WTC11 (cell line): Measurements from ENCODE around the gene CLEC3B. TPM values are rescaled to one million over a fixed set of nuclear protein-coding genes. Genes with fewer than 3 reads are reported as not detected.

Experiments used
- ATAC-seq: fragments of 200-7000 bp; cut with Tn5 transposase; 2 replicates; pipeline ENCODE4 v1.10.0; 2021; ENCODE audit warnings: mild to moderate bottlenecking, moderate library complexity
- CTCF ChIA-PET: fragments of 300-600 bp; sonication (Branson Sonifier 250); formaldehyde crosslinking; loops from one replicate; lab custom pipeline; 2021; ENCODE audit warnings: antibody characterized with exemption; lab: Charles Lee
- POLR2A ChIA-PET: fragments of 350-600 bp; sonication (Branson Sonifier 250); formaldehyde crosslinking; loops from one replicate; lab custom pipeline; 2021; ENCODE audit warnings: antibody characterized with exemption; lab: Charles Lee
- DNase-seq: peaks from one replicate; pipeline ENCODE4 v3.0.0; 2021; ENCODE audit warnings: low spot score
- H3K27ac Mint-ChIP-seq: 2 replicates; pipeline ENCODE4 v1.8.0; 2021; ENCODE audit warnings: mixed read lengths
- H3K27me3 Mint-ChIP-seq: 2 replicates; pipeline ENCODE4 v1.8.0; 2021; ENCODE audit warnings: low read depth, mild to moderate bottlenecking, moderate library complexity, mixed read lengths
- H3K36me3 Mint-ChIP-seq: 2 replicates; pipeline ENCODE4 v1.8.0; 2021; ENCODE audit warnings: mixed read lengths
- H3K4me1 Mint-ChIP-seq: 2 replicates; pipeline ENCODE4 v1.8.0; 2022; ENCODE audit warnings: mixed read lengths
- H3K4me3 Mint-ChIP-seq: 2 replicates; pipeline ENCODE4 v1.8.0; 2021; ENCODE audit warnings: mild to moderate bottlenecking, moderate library complexity, mixed read lengths
- H3K9me3 Mint-ChIP-seq: 2 replicates; pipeline ENCODE4 v1.8.0; 2021; ENCODE audit warnings: mixed read lengths
- ATF1 ChIP-seq: sonication (generic); formaldehyde crosslinking; IDR thresholded peaks from 2 replicates; pipeline ENCODE4 v1.8.1; 2023; ENCODE audit warnings: mild to moderate bottlenecking, moderate library complexity, missing genetic modification reagents
- EMX1 ChIP-seq: fragments of 250-450 bp; sonication (Bioruptor Pico); IDR thresholded peaks from 2 replicates; pipeline ENCODE4 v1.8.0; 2021; ENCODE audit warnings: mild to moderate bottlenecking
- FOXP1 ChIP-seq: sonication (generic); formaldehyde crosslinking; IDR thresholded peaks from 2 replicates; pipeline ENCODE4 v1.8.0; 2022; ENCODE audit warnings: missing genetic modification reagents, mild to moderate bottlenecking, moderate library complexity, borderline replicate concordance
- GRHL2 ChIP-seq: fragments of 250-450 bp; sonication (Bioruptor Pico); IDR thresholded peaks from 2 replicates; pipeline ENCODE4 v1.8.0; 2022; ENCODE audit warnings: mild to moderate bottlenecking, moderate library complexity; ENCODE audit not compliant: insufficient replicate concordance, severe bottlenecking
- MXD4 ChIP-seq: fragments of 250-450 bp; sonication (Bioruptor Pico); IDR thresholded peaks from 2 replicates; pipeline ENCODE4 v1.8.0; 2021; ENCODE audit warnings: mild to moderate bottlenecking, moderate library complexity, borderline replicate concordance
- NFYB ChIP-seq: sonication (generic); formaldehyde crosslinking; conservative IDR thresholded peaks from 2 replicates; pipeline ENCODE4 v1.8.0; 2022; ENCODE audit warnings: low read depth, missing genetic modification reagents
- OVOL2 ChIP-seq: fragments of 250-450 bp; sonication (Bioruptor Pico); IDR thresholded peaks from 2 replicates; pipeline ENCODE4 v1.9.0; 2021; ENCODE audit warnings: mild to moderate bottlenecking, borderline replicate concordance
- SOX15 ChIP-seq: fragments of 250-450 bp; sonication (Bioruptor Pico); IDR thresholded peaks from 2 replicates; pipeline ENCODE4 v1.9.0; 2021; ENCODE audit warnings: mild to moderate bottlenecking
- ZNF121 ChIP-seq: sonication (generic); formaldehyde crosslinking; IDR thresholded peaks from 2 replicates; pipeline ENCODE4 v1.8.0; 2023; ENCODE audit warnings: missing genetic modification reagents
- total RNA-seq: library from RNA; stranded (reverse); gene quantifications from 3 replicates; pipeline ENCODE4 v1.2.3, GENCODE V29; 2021
- TF ChIP-seq, protein P1 (sequence below): sonication (generic); formaldehyde crosslinking; IDR thresholded peaks from 2 replicates; pipeline ENCODE4 v1.8.1; 2022; ENCODE audit warnings: low read depth, mild to moderate bottlenecking, moderate library complexity, missing genetic modification reagents, borderline replicate concordance
- TF ChIP-seq, protein P2 (sequence below): fragments of 250-450 bp; sonication (Bioruptor Pico); IDR thresholded peaks from 2 replicates; pipeline ENCODE4 v1.9.0; 2021; ENCODE audit warnings: mild to moderate bottlenecking
- TF ChIP-seq, protein P3 (sequence below): fragments of 250-450 bp; sonication (Bioruptor Pico); IDR thresholded peaks from 2 replicates; pipeline ENCODE4 v2.1.2; 2022; ENCODE audit warnings: mild to moderate bottlenecking, moderate library complexity
- TF ChIP-seq, protein P4 (sequence below): sonication (generic); formaldehyde crosslinking; IDR thresholded peaks from 2 replicates; pipeline ENCODE4 v1.8.0; 2023; ENCODE audit warnings: missing genetic modification reagents
- TF ChIP-seq, protein P5 (sequence below): fragments of 250-450 bp; sonication (Bioruptor Pico); IDR thresholded peaks from 2 replicates; pipeline ENCODE4 v1.8.0; 2021; ENCODE audit warnings: mild to moderate bottlenecking
- TF ChIP-seq, protein P6 (sequence below): sonication (generic); formaldehyde crosslinking; IDR thresholded peaks from 2 replicates; pipeline ENCODE4 v1.8.1; 2022; ENCODE audit warnings: mild to moderate bottlenecking, missing genetic modification reagents, moderate library complexity, borderline replicate concordance
- TF ChIP-seq, protein P7 (sequence below): sonication (generic); formaldehyde crosslinking; IDR thresholded peaks from 2 replicates; pipeline ENCODE4 v1.8.1; 2022; ENCODE audit warnings: low read depth, missing genetic modification reagents, borderline replicate concordance
- TF ChIP-seq, protein P8 (sequence below): sonication (generic); formaldehyde crosslinking; IDR thresholded peaks from 2 replicates; pipeline ENCODE4 v1.8.1; 2023; ENCODE audit warnings: mild to moderate bottlenecking, missing genetic modification reagents
- TF ChIP-seq, protein P9 (sequence below): sonication (generic); formaldehyde crosslinking; IDR thresholded peaks from 2 replicates; pipeline ENCODE4 v1.8.1; 2022; ENCODE audit warnings: mild to moderate bottlenecking, moderate library complexity, missing genetic modification reagents
- TF ChIP-seq, protein P10 (sequence below): sonication (generic); formaldehyde crosslinking; IDR thresholded peaks from 2 replicates; pipeline ENCODE4 v1.8.0; 2022; ENCODE audit warnings: mild to moderate bottlenecking, missing genetic modification reagents

CLEC3B gene
- total RNA-seq, 1 experiment from 2014 or later: 0.81 TPM

DNA sequence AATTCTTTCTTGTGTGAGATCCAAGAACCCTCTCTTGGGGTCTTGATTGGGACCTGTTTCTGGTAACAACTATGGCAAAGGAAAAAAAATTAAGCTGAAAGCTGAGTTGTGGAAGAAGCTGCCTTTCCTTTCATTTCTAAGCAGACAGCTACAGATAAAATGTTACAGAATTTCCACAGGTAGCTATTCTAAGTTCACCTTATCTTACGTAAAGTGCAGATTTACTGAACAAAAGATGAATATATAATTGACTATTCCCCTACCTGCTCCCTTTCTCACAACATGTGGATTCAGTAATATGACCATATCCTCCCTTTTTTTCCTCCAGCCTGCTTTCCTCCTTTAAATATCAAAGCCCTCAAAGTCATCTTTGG is 36.6 kb downstream of the CLEC3B start:
- Mint-ChIP-seq H3K36me3 (no peaks in the 10 kb centered on the region), H3K27me3 (peaks cover 67% of the 10 kb centered on the region), H3K4me1 (peaks cover 18% of the 10 kb centered on the region), H3K4me3 (no peak overlapping the region), H3K27ac (no peak overlapping the region), H3K9me3 (no peaks in the 10 kb centered on the region)
- POLR2A ChIA-PET: no interaction called here
- no peak for TF ChIP-seq ZNF121
- CTCF ChIA-PET: interaction anchor here (1.3 kb wide), 1 partner anchor 148 kb away, joined by 7 read pairs; no protein-coding TSS in a partner anchor
- DNase-seq (no peak), ATAC-seq (no peak)

DNA sequence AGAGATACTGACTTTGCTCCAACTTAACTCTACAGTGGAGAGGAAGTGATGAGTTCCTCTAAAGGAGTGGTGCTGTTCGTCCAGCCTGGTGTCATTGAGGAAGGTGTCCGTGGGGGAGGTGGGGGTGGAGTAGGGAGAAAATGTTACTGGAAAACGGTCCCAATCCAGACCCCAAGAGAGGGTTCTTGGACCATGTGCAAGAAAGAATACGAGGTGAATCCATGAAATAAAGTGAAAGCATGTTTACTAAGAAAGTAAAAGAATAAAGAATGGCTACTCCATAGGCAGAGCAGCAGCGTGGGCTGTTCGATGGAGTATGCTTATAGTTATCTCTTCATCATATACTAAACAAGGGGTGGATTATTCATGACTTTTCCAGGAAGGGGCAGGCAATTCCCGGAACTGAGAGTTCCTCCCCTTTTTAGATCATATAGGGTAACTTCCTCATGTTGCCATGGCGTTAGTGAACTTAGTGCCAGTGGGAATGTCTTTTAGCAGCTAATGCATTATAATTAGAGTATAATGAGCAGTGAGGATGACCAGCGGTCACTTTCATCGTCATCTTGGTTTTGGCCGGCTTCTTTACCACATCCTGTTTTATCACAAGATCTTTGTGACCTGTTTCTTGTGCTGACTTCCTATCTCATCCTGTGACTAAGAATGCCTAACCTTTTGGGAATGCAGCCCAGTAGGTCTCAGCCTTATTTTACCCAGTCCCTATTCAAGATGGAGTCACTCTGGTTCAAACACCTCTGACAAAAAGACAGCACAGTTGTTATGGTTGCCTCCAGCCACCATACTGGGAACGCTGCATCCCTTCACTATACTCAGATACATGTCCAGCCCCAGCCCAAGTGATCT is 38.6 kb downstream of the CLEC3B start:
- DNase-seq (no peak), ATAC-seq (no peak)
- ChIA-PET CTCF (no interaction called here), POLR2A (no interaction called here)
- Mint-ChIP-seq H3K36me3 (no peaks in the 10 kb centered on the region), H3K4me1 (peaks cover 18% of the 10 kb centered on the region), H3K27me3 (peaks cover 46% of the 10 kb centered on the region), H3K4me3 (no peak overlapping the region), H3K27ac (no peak overlapping the region), H3K9me3 (no peaks in the 10 kb centered on the region)
- TF ChIP-seq, protein P1, sequence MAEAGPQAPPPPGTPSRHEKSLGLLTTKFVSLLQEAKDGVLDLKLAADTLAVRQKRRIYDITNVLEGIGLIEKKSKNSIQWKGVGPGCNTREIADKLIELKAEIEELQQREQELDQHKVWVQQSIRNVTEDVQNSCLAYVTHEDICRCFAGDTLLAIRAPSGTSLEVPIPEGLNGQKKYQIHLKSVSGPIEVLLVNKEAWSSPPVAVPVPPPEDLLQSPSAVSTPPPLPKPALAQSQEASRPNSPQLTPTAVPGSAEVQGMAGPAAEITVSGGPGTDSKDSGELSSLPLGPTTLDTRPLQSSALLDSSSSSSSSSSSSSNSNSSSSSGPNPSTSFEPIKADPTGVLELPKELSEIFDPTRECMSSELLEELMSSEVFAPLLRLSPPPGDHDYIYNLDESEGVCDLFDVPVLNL (CRISPR knock-in tag): no peak
- TF ChIP-seq MXD4 (no peak), GRHL2 (CRISPR knock-in tag) (no peak), SOX15 (no peak), OVOL2 (no peak)
- TF ChIP-seq, protein P2, sequence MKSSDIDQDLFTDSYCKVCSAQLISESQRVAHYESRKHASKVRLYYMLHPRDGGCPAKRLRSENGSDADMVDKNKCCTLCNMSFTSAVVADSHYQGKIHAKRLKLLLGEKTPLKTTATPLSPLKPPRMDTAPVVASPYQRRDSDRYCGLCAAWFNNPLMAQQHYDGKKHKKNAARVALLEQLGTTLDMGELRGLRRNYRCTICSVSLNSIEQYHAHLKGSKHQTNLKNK (CRISPR knock-in tag): no peak
- TF ChIP-seq, protein P3, sequence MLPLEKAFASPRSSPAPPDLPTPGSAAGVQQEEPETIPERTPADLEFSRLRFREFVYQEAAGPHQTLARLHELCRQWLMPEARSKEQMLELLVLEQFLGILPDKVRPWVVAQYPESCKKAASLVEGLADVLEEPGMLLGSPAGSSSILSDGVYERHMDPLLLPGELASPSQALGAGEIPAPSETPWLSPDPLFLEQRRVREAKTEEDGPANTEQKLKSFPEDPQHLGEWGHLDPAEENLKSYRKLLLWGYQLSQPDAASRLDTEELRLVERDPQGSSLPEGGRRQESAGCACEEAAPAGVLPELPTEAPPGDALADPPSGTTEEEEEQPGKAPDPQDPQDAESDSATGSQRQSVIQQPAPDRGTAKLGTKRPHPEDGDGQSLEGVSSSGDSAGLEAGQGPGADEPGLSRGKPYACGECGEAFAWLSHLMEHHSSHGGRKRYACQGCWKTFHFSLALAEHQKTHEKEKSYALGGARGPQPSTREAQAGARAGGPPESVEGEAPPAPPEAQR (CRISPR knock-in tag): no peak
- TF ChIP-seq, protein P4, sequence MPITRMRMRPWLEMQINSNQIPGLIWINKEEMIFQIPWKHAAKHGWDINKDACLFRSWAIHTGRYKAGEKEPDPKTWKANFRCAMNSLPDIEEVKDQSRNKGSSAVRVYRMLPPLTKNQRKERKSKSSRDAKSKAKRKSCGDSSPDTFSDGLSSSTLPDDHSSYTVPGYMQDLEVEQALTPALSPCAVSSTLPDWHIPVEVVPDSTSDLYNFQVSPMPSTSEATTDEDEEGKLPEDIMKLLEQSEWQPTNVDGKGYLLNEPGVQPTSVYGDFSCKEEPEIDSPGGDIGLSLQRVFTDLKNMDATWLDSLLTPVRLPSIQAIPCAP: no peak
- TF ChIP-seq, protein P5, sequence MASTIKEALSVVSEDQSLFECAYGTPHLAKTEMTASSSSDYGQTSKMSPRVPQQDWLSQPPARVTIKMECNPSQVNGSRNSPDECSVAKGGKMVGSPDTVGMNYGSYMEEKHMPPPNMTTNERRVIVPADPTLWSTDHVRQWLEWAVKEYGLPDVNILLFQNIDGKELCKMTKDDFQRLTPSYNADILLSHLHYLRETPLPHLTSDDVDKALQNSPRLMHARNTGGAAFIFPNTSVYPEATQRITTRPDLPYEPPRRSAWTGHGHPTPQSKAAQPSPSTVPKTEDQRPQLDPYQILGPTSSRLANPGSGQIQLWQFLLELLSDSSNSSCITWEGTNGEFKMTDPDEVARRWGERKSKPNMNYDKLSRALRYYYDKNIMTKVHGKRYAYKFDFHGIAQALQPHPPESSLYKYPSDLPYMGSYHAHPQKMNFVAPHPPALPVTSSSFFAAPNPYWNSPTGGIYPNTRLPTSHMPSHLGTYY (CRISPR knock-in tag): no peak
- TF ChIP-seq, protein P6, sequence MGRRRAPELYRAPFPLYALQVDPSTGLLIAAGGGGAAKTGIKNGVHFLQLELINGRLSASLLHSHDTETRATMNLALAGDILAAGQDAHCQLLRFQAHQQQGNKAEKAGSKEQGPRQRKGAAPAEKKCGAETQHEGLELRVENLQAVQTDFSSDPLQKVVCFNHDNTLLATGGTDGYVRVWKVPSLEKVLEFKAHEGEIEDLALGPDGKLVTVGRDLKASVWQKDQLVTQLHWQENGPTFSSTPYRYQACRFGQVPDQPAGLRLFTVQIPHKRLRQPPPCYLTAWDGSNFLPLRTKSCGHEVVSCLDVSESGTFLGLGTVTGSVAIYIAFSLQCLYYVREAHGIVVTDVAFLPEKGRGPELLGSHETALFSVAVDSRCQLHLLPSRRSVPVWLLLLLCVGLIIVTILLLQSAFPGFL (CRISPR knock-in tag): no peak

DNA sequence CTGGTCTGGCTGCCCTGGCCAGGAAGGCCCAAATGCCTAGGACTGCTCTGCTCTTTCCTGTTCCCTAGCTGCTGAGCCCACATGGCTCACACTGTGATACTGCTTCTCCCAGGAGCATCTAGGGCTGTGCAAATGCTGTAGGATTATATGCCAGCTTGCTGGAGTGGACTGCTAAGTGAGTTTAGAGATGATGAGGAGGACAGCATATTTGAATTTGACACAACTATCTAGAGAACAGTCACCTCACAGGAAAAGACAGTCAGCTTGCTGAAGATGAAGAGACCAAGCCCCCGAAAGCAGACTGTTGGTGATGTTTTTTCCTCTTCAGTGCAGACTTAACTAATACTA is 39.2 kb downstream of the CLEC3B start:
- H3K4me3 Mint-ChIP-seq: no peak overlapping the region
- POLR2A ChIA-PET: no interaction called here
- no peak for ATAC-seq
- H3K36me3 Mint-ChIP-seq: no peaks in the 10 kb centered on the region
- H3K27me3 Mint-ChIP-seq: peaks cover 41% of the 10 kb centered on the region
- DNase-seq: no peak
- peaks cover 13% of the 10 kb centered on the region for H3K4me1 Mint-ChIP-seq
- no peak overlapping the region for H3K27ac Mint-ChIP-seq
- no peaks in the 10 kb centered on the region for H3K9me3 Mint-ChIP-seq
- CTCF ChIA-PET: no interaction called here
- TF ChIP-seq, protein P7, sequence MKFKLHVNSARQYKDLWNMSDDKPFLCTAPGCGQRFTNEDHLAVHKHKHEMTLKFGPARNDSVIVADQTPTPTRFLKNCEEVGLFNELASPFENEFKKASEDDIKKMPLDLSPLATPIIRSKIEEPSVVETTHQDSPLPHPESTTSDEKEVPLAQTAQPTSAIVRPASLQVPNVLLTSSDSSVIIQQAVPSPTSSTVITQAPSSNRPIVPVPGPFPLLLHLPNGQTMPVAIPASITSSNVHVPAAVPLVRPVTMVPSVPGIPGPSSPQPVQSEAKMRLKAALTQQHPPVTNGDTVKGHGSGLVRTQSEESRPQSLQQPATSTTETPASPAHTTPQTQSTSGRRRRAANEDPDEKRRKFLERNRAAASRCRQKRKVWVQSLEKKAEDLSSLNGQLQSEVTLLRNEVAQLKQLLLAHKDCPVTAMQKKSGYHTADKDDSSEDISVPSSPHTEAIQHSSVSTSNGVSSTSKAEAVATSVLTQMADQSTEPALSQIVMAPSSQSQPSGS (CRISPR knock-in tag): no peak
- TF ChIP-seq FOXP1: no peak
- TF ChIP-seq EMX1 (CRISPR knock-in tag): no peak
- TF ChIP-seq, protein P8, sequence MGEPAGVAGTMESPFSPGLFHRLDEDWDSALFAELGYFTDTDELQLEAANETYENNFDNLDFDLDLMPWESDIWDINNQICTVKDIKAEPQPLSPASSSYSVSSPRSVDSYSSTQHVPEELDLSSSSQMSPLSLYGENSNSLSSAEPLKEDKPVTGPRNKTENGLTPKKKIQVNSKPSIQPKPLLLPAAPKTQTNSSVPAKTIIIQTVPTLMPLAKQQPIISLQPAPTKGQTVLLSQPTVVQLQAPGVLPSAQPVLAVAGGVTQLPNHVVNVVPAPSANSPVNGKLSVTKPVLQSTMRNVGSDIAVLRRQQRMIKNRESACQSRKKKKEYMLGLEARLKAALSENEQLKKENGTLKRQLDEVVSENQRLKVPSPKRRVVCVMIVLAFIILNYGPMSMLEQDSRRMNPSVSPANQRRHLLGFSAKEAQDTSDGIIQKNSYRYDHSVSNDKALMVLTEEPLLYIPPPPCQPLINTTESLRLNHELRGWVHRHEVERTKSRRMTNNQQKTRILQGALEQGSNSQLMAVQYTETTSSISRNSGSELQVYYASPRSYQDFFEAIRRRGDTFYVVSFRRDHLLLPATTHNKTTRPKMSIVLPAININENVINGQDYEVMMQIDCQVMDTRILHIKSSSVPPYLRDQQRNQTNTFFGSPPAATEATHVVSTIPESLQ: no peak
- TF ChIP-seq, protein P9, sequence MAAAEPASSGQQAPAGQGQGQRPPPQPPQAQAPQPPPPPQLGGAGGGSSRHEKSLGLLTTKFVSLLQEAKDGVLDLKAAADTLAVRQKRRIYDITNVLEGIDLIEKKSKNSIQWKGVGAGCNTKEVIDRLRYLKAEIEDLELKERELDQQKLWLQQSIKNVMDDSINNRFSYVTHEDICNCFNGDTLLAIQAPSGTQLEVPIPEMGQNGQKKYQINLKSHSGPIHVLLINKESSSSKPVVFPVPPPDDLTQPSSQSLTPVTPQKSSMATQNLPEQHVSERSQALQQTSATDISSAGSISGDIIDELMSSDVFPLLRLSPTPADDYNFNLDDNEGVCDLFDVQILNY (CRISPR knock-in tag): no peak
- TF ChIP-seq, protein P10, sequence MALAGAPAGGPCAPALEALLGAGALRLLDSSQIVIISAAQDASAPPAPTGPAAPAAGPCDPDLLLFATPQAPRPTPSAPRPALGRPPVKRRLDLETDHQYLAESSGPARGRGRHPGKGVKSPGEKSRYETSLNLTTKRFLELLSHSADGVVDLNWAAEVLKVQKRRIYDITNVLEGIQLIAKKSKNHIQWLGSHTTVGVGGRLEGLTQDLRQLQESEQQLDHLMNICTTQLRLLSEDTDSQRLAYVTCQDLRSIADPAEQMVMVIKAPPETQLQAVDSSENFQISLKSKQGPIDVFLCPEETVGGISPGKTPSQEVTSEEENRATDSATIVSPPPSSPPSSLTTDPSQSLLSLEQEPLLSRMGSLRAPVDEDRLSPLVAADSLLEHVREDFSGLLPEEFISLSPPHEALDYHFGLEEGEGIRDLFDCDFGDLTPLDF (CRISPR knock-in tag): no peak
- no peak for TF ChIP-seq ATF1
- TF ChIP-seq NFYB (CRISPR knock-in tag): no peak
